Hepatic stellate cell (primary cell): ENCODE measurements around the gene MC5R.
"Not testable (repeated sequence)": the region's sequence is repeated elsewhere in the genome, so short reads cannot be mapped to it uniquely, and the experiment has no call there.

Source experiments
- DNase-seq: peaks from one replicate; pipeline ENCODE4 v3.0.0; 2011; ENCODE audit warnings: low spot score

The MC5R gene

DNA sequence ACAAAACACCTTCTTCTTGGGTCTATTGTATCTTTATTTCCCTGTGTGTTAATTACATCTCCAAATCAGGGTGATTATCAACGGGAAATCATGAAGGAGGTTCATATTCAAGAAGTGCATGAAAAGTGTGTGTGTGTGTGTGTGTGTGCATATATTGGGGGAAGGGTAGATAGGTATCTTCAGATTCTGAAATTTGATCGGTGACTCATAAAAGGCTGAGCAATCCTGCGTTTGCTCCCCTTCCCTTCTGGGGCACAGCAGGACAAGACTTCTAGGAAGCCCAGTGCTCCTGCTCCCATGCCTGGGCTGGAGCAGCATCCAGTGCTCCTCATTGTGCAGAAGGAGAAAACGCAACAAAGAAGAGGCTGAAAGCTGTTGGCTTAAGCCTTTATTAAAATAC is 25.8 kb downstream of the MC5R start:
- no peak for DNase-seq

DNA sequence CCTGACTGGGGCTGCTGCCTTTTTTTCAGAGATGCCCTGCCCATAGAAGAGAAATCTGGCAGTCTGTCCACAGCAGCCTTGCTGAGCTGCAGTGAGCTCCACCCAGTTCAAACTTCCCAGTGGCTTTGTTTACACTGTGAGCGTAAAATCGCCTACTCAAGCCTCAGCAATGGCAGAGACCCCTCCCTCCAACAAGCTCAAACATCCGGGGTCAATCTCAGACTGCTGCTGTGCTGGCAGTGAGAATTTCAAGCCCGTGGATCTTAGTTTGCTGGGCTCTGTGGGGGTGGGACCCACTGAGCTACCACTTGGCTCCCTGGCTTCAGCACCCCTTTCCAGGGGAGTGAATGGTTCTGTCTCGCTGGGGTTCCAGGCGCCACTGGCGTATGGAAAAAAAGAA is 38.9 kb downstream of the MC5R start:
- not testable (repeated sequence) for DNase-seq

DNA sequence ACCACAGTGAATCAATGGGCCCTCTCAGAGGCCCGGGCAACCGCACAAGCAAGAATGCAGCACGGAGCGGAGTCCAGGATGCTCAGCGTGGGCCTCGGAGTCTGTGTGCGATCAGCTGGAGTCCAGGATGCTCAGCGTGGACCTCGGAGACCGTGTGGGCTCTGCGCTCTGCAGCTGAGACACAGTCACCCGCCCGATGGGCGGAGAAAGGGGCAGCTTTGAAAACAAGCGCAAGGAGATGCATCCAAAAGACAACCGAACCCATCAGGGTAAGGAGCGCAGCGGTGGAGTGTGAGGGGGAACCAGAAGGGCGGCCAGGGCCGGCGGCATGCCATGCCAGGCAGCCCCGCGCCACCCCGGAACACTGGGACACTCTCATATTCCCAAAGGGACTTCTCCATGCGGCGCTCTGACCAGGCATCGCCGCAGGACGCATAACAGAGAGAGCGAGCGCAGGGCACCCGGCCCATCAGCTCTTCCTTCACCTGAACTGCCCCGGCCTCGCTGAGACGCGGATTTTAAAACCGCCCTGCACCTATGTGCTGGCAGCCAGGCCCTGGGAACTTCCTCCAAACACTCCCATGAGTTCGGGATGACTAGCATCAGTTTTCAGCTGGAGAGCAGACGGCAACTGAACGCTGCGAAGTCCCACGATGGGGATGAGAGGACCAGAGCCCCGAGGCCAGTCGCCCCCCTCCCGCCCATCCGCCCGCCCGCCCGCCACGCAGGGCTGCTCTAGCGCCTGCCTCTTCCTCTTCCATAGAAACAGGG is 44.7 kb downstream of the MC5R start:
- DNase-seq, result no peak

DNA sequence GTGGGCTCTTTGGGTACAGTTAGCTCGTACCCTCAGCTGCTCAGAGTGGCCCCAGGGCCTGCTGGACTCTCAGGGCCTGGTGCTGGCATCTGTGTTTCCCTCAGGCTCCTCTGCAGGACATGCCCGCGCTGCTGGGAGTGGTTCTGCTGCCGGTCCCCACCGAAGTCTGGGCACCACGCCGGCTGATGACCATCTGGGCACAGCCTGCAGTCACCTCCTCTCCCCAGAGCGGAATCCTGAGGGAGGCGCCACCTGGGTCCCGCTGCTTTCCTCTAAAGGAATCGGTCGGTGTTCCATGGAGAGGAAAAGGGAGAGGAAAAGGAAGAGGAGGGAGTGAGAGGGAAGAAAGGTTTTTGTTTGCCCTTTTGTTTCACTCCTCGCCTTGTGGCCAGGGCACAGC is 47.8 kb downstream of the MC5R start:
- DNase-seq, result no peak

DNA sequence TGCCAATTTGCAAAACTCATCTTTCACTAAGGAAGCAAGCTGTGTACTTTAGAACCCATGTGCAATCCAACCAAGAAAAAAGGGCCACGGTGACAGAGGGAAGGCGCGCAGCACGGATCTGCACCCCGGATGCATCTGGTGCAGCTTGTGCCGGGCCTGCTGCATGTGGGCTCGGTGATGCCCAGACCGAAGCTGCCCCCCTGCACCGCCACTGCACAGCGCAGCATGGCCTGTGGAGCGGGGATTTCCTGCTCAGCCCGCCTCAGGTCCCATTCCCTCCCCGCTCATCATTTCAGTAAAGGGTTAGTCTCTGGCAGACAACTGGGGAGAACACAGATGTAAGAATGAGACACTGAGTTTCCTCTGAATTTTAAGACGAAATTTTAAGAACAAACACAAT is 48.4 kb downstream of the MC5R start:
- no peak for DNase-seq

DNA sequence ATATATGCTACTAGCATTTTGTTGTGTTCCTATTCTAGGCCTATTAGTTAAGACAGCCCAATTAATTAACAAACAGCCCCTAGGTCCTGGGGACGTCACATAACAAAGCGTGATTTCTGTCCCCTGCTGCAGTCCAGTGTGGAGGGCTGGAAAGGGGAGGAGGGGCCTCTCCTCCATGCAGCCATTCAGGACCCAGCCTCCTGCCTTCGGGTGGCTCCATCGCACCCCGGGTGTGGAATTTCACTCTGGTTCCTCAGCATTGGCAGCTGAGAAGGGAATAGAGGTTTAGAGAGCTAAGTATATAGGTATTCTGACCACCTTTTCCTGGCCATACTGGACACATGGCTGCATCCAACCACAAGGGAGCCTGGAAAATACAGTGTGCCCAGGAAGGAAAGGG is 49.0 kb downstream of the MC5R start:
- DNase-seq, result no peak

DNA sequence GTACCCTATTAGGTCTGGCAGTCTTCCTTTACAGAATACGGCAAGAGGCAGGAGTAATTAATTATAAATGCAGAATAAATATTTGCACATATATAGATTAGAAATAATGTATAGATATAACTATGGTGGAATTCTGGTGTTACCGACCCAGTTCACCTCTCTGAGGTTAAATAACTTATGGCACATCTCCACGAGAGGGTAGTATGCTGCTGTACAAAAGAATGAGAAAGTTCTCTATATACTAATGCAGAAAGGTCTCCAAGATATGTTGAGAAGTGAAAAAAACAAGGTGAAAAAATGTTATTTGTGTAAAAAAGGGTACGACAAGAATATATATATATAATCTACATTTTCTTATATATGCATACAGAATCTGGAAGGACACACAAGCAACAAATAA is 50.6 kb downstream of the MC5R start:
- no peak for DNase-seq
